Testis (tissue), 2 donors: ENCODE measurements around the gene SBNO2.

ENCODE experiments used
- CTCF ChIP-seq, 3 experiments: fragments of 450-650 bp in 2 of 3; fragments of 200-600 bp in 1 of 3; sonication (generic) in 1 of 3; IDR thresholded peaks; one replicate each; pipeline ENCODE4 v1.5.1; 2016 to 2019; ENCODE audit warnings: antibody characterized with exemption in 3 of 3, mild to moderate bottlenecking in 2 of 3, moderate library complexity in 1 of 3
- POLR2A ChIP-seq: fragments of 450-650 bp; IDR thresholded peaks from one replicate; pipeline ENCODE4 v1.6.1; 2017; ENCODE audit warnings: antibody characterized with exemption, mild to moderate bottlenecking, moderate library complexity

- TF ChIP-seq CTCF (IDR thresholded peaks at IDR 0.05), result no peak
- TF ChIP-seq POLR2A, result no peak
These were observed 68.8 kb downstream of the SBNO2 start for GRCh38 chr19:1105008-1105872.
